KOPT-K1 (cell line): ENCODE results near the gene RIMKLA.

Experiments used
- H3K27ac ChIP-seq: fragments of 200-600 bp; sonication (generic); 2 replicates; pipeline ENCODE4 v1.5.1; 2016; ENCODE audit warnings: antibody characterized with exemption, mild to moderate bottlenecking, low read depth, low read length; ENCODE audit not compliant: poor library complexity, severe bottlenecking
- H3K36me3 ChIP-seq: fragments of 200-600 bp; sonication (generic); 2 replicates; pipeline ENCODE4 v1.5.1; 2017; ENCODE audit warnings: antibody characterized with exemption, mild to moderate bottlenecking, low read length, moderate library complexity; ENCODE audit not compliant: insufficient read depth
- H3K9me3 ChIP-seq: fragments of 200-600 bp; sonication (generic); 2 replicates; pipeline ENCODE4 v1.5.1; 2017; ENCODE audit warnings: antibody characterized with exemption, low read length, mild to moderate bottlenecking; ENCODE audit not compliant: insufficient read depth, poor library complexity, severe bottlenecking

The RIMKLA gene

GRCh38 chr1:42364089-42364488 lies 16.5 kb upstream of the RIMKLA start:
- H3K9me3 ChIP-seq: no peaks in the 10 kb centered on the region
- H3K36me3 ChIP-seq: no peaks in the 10 kb centered on the region
- H3K27ac ChIP-seq: no peak overlapping the region

DNA sequence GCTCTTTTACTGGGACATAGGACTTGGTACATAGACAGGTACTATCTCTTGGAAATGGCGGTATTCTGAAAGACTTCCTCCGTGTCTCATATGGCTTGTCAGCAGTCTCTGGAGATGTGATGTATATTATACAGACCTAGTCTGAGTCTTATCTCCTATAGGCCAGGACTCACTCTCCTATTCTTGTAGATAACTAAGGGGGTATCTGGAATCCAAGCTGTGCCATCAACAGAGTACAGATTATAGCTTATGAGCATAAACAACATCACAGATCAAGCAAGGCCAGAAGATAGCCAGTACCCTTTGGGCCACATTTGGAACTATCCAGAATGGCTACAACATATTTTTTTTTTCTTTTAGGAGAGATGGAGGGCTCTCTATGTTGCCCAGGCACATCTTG lies 16.1 kb upstream of the RIMKLA start:
- Histone ChIP-seq H3K27ac (no peak overlapping the region), H3K36me3 (no peaks in the 10 kb centered on the region), H3K9me3 (no peaks in the 10 kb centered on the region)

DNA sequence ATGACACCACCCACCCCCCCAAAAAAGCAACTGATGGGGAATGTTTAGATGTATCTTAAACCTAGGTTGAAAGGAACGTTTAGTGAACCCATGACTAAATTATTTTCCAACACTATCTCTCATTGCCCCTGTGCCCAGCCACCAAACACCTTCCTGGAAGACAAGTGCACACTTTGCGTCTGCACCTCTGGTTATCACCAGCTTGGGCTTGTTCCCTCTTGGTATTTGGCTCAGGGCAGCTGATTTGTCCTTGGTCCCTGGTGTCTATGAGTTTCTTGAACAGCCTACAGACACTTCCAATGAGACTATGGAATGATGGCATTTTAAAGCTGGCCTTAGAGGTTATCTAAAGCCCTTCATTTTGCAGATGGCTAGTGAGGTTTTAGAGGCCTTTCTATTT lies 15.5 kb upstream of the RIMKLA start:
- Histone ChIP-seq H3K9me3 (no peaks in the 10 kb centered on the region), H3K27ac (no peak overlapping the region), H3K36me3 (no peaks in the 10 kb centered on the region)

DNA sequence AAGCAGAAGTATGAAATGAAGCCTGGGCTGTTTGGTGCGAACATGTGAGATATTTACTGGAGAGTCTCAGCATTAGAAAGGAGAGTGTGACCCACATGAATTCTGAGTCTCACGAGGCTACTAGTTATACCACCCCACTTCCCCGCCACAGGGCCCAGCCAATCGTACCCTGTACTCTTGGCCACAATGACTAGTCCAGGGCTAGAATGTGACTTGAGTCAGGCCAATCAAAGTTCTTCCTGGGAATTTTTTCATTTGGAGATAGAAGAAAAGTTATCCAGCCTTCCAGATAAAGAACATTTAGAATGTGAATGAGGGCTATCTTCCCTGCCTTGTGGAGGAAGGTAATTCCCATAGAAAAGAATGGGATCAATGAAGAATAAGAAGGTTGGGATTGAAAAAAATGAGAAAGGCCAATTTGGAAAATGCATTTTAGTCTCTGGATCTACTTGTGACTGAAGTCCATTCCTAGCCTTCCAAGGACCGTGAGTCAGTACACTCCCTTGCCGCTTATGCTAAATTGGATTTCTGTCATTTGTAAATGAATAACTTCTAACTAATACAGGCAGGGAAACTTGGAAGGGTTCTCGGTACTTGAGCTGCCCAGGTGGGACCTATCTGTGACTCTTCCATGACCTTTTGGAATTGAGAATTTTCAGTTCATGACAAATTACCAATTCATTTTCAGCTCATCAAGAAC lies 12.3 kb upstream of the RIMKLA start:
- no peak overlapping the region for H3K27ac ChIP-seq
- H3K36me3 ChIP-seq: no peaks in the 10 kb centered on the region
- H3K9me3 ChIP-seq: no peaks in the 10 kb centered on the region

DNA sequence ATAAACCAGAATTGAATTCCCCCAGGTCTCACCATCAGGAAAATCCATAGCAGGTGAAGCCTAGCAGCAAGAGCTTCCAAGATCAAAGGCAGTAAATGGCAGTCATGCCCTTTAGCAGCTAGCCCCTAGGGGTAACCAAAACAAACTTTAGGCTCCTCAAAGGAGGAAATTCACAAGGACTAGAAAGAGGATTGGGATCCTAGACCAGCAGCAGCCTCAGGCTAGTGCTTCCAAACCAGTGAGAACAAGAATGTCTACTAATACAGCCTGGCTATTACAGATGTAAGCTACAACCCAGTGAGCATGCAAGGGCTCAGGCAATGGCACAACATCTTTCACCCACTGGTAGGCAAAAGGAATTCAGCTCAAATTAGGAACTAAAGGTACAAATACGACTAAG lies 11.1 kb upstream of the RIMKLA start:
- Histone ChIP-seq H3K27ac (no peak overlapping the region), H3K36me3 (no peaks in the 10 kb centered on the region), H3K9me3 (no peaks in the 10 kb centered on the region)

GRCh38 chr1:42370876-42371549 lies 9.6 kb upstream of the RIMKLA start:
- Histone ChIP-seq H3K9me3 (no peaks in the 10 kb centered on the region), H3K36me3 (no peaks in the 10 kb centered on the region), H3K27ac (no peak overlapping the region)

- Histone ChIP-seq H3K9me3 (no peaks in the 10 kb centered on the region), H3K27ac (no peak overlapping the region), H3K36me3 (no peaks in the 10 kb centered on the region)
Observed at GRCh38 chr1:42372796-42373195, 7.8 kb upstream of the RIMKLA start.

- Histone ChIP-seq H3K9me3 (no peaks in the 10 kb centered on the region), H3K27ac (no peak overlapping the region), H3K36me3 (no peaks in the 10 kb centered on the region)
Observed at GRCh38 chr1:42379794-42380585, 602 bp upstream of the RIMKLA start.

DNA sequence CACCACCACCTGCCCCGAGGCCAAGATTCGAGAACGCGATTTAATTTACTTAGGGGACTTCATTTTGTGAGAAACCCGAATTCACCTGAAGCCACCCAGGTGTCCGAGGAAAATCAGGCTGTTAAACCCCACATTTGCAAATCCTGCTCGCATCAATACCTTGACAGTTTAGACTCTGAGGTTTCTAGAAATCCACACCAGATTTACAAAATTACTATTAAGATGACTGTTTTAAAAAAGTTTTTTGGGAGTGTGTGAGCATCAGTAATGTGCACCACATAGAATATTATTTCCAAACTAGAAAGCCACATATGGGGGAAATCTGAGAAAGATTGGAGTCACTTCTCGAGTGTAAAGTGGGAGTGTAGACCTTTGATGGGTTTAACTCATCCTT lies 685 bp downstream of the RIMKLA start:
- Histone ChIP-seq H3K27ac (no peak overlapping the region), H3K36me3 (no peaks in the 10 kb centered on the region), H3K9me3 (no peaks in the 10 kb centered on the region)

GRCh38 chr1:42385283-42385682 lies 4.7 kb downstream of the RIMKLA start:
- H3K27ac ChIP-seq: no peak overlapping the region
- H3K36me3 ChIP-seq: no peaks in the 10 kb centered on the region
- no peaks in the 10 kb centered on the region for H3K9me3 ChIP-seq

DNA sequence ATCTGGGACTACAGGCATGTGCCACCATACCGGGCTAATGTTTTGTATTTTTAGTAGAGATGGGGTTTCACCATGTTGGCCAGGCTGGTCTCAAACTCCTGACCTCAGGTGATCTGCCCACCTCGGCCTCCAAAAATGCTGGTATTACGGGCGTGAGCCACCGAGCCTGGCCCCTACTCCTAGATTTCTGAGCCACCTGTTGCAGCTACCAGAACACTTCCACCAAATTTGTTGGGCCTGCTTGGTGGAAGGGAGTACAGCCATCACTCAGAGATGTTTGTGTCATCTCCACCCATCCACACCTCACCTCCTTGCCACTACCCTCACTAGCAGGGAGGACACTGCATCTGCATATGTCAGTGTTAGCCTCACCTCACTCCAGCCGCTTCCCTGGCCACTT lies 5.5 kb downstream of the RIMKLA start:
- Histone ChIP-seq H3K36me3 (no peaks in the 10 kb centered on the region), H3K9me3 (no peaks in the 10 kb centered on the region), H3K27ac (no peak overlapping the region)

DNA sequence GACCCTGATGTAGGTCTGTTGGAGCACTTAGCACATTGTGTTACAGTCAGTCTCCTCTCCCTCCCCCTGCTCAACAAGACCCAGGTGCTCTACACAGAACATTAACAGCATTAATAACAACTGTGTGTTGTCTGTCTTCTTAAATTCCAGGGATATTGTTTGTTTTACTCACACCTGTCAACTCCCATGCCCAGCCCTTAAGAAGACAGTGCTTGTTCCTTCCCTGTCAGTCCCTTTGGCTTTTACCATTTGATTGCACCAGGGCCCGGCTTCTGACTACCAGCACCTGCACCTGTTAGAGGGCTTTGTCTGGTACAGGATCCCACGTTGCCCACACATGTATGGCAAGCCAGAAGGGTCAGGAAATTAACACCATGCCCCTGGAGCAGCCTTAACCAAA lies 11.7 kb downstream of the RIMKLA start:
- Histone ChIP-seq H3K9me3 (no peaks in the 10 kb centered on the region), H3K36me3 (no peaks in the 10 kb centered on the region), H3K27ac (no peak overlapping the region)

GRCh38 chr1:42392967-42393848 lies 12.6 kb downstream of the RIMKLA start:
- Histone ChIP-seq H3K9me3 (no peaks in the 10 kb centered on the region), H3K36me3 (no peaks in the 10 kb centered on the region), H3K27ac (no peak overlapping the region)

DNA sequence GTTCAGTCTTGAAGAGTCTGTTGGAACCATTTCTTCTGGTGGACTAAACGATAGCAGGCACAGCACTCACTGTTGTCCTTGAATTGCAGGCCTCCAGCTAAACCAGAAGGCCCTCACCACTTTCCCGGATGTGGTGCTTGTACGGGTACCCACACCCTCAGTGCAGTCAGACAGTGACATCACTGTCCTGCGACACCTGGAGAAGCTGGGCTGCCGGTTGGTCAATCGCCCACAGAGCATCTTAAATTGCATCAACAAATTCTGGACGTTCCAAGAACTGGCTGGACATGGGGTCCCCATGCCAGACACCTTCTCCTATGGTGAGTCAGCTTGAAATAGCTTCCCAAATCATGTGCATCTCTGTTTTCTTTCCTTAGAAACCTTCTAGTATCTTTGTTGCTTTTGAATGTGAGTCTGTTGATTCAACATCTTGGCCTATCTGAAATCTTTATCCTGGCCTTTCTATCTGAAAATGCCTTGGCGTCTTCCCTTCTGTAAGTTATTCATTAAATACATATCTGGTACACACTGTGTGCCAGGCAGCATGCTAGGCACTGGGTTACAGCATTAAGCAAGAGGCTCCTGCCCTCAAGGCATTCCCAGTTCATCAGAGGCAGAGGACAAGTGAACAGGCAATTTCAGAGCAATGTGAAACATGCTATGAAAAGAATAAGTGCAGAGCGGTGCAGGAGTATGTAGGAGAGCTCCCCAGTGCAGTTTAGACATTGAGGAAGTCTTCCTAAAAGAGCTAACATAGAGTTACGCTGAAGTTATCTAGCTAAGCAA lies 18.9 kb downstream of the RIMKLA start:
- Histone ChIP-seq H3K36me3 (no peaks in the 10 kb centered on the region), H3K9me3 (no peaks in the 10 kb centered on the region), H3K27ac (no peak overlapping the region)
